SU-DHL-6 (cell line): ENCODE data around the gene DHRS12.

Experiments
- EZH2phosphoT487 ChIP-seq: fragments of 200-600 bp; sonication (generic), shearing (Covaris generic); conservative IDR thresholded peaks from 2 replicates; pipeline ENCODE4 v1.6.1; 2018; ENCODE audit warnings: mild to moderate bottlenecking, antibody characterized with exemption, low read length, moderate library complexity, mixed read lengths
- TF ChIP-seq, protein P1 (sequence below): fragments of 200-600 bp; sonication (generic); IDR thresholded peaks from one replicate; pipeline ENCODE4 v1.5.1; 2017; ENCODE audit warnings: antibody characterized with exemption, mild to moderate bottlenecking, low read length, moderate library complexity; ENCODE audit not compliant: insufficient read depth, poor library complexity, severe bottlenecking

DNA sequence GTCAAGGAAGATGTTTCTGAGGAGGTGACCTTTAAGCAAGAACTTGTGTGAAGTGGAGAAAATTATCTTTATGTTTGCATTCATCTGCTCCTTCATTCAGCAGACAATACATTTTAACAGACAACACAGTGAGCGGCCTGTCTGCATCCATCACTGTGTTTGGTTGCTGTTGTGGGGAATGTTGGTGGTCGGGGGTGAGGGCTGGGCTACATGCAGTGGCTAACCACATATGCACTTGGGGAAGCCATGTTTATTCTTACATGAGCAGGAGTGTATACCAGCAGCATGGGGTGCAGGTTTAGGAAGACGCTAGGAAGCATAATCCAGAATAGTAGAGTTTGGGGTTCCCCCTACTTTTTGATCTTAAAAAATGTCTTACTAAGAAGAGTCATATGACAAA, 66.4 kb downstream of the DHRS12 start:
- no peak for TF ChIP-seq EZH2phosphoT487
- TF ChIP-seq, protein P1, sequence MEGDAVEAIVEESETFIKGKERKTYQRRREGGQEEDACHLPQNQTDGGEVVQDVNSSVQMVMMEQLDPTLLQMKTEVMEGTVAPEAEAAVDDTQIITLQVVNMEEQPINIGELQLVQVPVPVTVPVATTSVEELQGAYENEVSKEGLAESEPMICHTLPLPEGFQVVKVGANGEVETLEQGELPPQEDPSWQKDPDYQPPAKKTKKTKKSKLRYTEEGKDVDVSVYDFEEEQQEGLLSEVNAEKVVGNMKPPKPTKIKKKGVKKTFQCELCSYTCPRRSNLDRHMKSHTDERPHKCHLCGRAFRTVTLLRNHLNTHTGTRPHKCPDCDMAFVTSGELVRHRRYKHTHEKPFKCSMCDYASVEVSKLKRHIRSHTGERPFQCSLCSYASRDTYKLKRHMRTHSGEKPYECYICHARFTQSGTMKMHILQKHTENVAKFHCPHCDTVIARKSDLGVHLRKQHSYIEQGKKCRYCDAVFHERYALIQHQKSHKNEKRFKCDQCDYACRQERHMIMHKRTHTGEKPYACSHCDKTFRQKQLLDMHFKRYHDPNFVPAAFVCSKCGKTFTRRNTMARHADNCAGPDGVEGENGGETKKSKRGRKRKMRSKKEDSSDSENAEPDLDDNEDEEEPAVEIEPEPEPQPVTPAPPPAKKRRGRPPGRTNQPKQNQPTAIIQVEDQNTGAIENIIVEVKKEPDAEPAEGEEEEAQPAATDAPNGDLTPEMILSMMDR = no peak
